MM.1S (cell line): ENCODE results near the gene ESR2.

Experiments
- DNase-seq: peaks from one replicate; pipeline ENCODE4 v3.0.0-alpha.2; 2015
- H2AFZ ChIP-seq: fragments of 300-600 bp; sonication (generic); 2 replicates; pipeline ENCODE4 v1.6.0; 2016; ENCODE audit warnings: antibody characterized with exemption, low read length
- H3F3A ChIP-seq: fragments of 300-600 bp; sonication (generic); 2 replicates; pipeline ENCODE4 v1.6.1; 2016; ENCODE audit warnings: mild to moderate bottlenecking, antibody characterized with exemption, low read length, moderate library complexity, mixed read lengths; ENCODE audit not compliant: insufficient read depth
- H3K27ac ChIP-seq: fragments of 300-600 bp; sonication (generic); 2 replicates; pipeline ENCODE4 v1.5.1; 2016; ENCODE audit warnings: mild to moderate bottlenecking, low read length
- H3K27me3 ChIP-seq: fragments of 300-600 bp; sonication (generic); replicated peaks from 2 replicates; pipeline ENCODE4 v1.6.0; 2016; ENCODE audit warnings: low read length; ENCODE audit not compliant: insufficient read depth
- H3K36me3 ChIP-seq: fragments of 300-600 bp; sonication (generic); replicated peaks from 2 replicates; pipeline ENCODE4 v1.6.1; 2016; ENCODE audit warnings: mild to moderate bottlenecking, low read length, mixed read lengths; ENCODE audit not compliant: insufficient read depth
- H3K4me1 ChIP-seq: fragments of 300-600 bp; sonication (generic); 2 replicates; pipeline ENCODE4 v1.6.1; 2016; ENCODE audit warnings: low read length, mixed read lengths
- H3K4me2 ChIP-seq: fragments of 300-600 bp; sonication (generic); 2 replicates; pipeline ENCODE4 v1.6.0; 2016; ENCODE audit warnings: low read depth, low read length
- H3K4me3 ChIP-seq: fragments of 300-600 bp; sonication (generic); 2 replicates; pipeline ENCODE4 v1.5.1; 2016; ENCODE audit warnings: low read length, mixed read lengths
- H3K79me2 ChIP-seq: fragments of 300-600 bp; sonication (generic); 2 replicates; pipeline ENCODE4 v1.6.1; 2016; ENCODE audit warnings: mixed run types, low read length, mixed read lengths
- H3K9ac ChIP-seq: fragments of 300-600 bp; sonication (generic); 2 replicates; pipeline ENCODE4 v1.6.1; 2016; ENCODE audit warnings: low read length, mixed read lengths
- H3K9me2 ChIP-seq: fragments of 300-600 bp; sonication (generic); replicated peaks from 2 replicates; pipeline ENCODE4 v1.6.1; 2016; ENCODE audit warnings: mild to moderate bottlenecking, low read length, mixed read lengths; ENCODE audit not compliant: insufficient read depth
- H3K9me3 ChIP-seq: fragments of 300-600 bp; sonication (generic); replicated peaks from 2 replicates; pipeline ENCODE4 v1.6.1; 2016; ENCODE audit warnings: mild to moderate bottlenecking, low read length, mixed read lengths; ENCODE audit not compliant: insufficient read depth
- H4K20me1 ChIP-seq: fragments of 300-600 bp; sonication (generic); 2 replicates; pipeline ENCODE4 v1.6.1; 2016; ENCODE audit warnings: mild to moderate bottlenecking, low read length, moderate library complexity, mixed read lengths; ENCODE audit not compliant: insufficient read depth
- EZH2 ChIP-seq: fragments of 300-600 bp; sonication (generic); optimal IDR thresholded peaks from 2 replicates; pipeline ENCODE3; 2017; ENCODE audit warnings: low read depth, mild to moderate bottlenecking, antibody characterized with exemption, low read length, mixed read lengths
- EZH2phosphoT487 ChIP-seq: fragments of 300-600 bp; sonication (generic); IDR thresholded peaks from 2 replicates; pipeline ENCODE4 v1.6.1; 2018; ENCODE audit warnings: antibody characterized with exemption, low read length
- TF ChIP-seq, protein P1 (sequence below): fragments of 300-600 bp; sonication (generic); IDR thresholded peaks from 2 replicates; pipeline ENCODE4 v1.5.1; 2016; ENCODE audit warnings: antibody characterized with exemption, low read length, mixed read lengths

Gene ESR2

DNA sequence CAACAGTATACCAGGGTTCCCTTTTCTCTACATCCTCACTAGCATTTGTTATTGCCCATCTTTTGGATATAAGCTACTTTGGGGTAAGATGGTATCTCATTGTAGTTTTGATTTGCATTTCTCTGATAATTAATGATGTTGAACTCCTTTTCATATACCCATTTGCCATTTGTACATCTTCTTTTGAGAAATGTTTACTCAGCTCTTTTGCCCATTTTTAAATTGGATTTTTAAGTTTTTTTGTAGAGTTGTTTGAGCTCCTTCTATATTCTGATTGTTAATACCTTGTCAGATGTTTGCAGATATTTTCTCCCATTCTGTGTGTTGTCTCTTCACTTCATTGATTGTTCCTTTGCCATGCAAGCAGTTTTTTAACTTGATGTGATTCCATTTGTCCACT is 22.2 kb downstream of the ESR2 start:
- Histone ChIP-seq H3K27me3 (no peaks in the 10 kb centered on the region), H3K9me3 (no peaks in the 10 kb centered on the region)

DNA sequence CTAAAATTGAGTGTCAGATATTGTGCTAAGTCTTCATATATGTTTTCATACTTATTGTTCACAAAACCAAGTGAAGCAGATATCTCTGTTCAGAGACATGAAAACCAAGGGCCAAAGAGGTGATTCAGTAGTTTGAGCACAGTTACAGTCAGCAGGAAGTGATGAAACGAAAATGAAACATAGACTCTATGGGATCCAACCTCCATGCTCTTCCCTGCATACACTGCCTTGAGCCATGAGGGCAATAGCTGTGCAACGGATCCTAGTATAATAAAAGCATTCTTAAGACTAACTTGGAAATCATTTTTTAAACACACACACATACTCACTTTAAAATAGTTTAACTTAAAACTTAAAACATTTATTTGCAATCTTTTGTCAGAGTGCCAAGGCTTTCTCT is 27.9 kb downstream of the ESR2 start:
- H3K4me1 ChIP-seq, result peaks cover 12% of the 10 kb centered on the region
- no peaks in the 10 kb centered on the region for H3K79me2 ChIP-seq
- H3K9me2 ChIP-seq, result no peaks in the 10 kb centered on the region
- H3K27me3 ChIP-seq, result no peaks in the 10 kb centered on the region
- no peak overlapping the region for H3K4me3 ChIP-seq
- H3K9ac ChIP-seq, result no peak overlapping the region
- peak overlapping the region; percentile 41; the same call in 1 of the 2 replicates for H3K27ac ChIP-seq
- no peaks in the 10 kb centered on the region for H4K20me1 ChIP-seq
- peak; percentile 38 for DNase-seq
- no peak for TF ChIP-seq EZH2phosphoT487
- no peak for TF ChIP-seq EZH2
- TF ChIP-seq, protein P1, sequence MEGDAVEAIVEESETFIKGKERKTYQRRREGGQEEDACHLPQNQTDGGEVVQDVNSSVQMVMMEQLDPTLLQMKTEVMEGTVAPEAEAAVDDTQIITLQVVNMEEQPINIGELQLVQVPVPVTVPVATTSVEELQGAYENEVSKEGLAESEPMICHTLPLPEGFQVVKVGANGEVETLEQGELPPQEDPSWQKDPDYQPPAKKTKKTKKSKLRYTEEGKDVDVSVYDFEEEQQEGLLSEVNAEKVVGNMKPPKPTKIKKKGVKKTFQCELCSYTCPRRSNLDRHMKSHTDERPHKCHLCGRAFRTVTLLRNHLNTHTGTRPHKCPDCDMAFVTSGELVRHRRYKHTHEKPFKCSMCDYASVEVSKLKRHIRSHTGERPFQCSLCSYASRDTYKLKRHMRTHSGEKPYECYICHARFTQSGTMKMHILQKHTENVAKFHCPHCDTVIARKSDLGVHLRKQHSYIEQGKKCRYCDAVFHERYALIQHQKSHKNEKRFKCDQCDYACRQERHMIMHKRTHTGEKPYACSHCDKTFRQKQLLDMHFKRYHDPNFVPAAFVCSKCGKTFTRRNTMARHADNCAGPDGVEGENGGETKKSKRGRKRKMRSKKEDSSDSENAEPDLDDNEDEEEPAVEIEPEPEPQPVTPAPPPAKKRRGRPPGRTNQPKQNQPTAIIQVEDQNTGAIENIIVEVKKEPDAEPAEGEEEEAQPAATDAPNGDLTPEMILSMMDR, result no peak
- H3F3A ChIP-seq, result no peaks in the 10 kb centered on the region
- H3K4me2 ChIP-seq, result peak overlapping the region; percentile 18; the same call in 1 of the 2 replicates
- no peaks in the 10 kb centered on the region for H3K36me3 ChIP-seq
- H2AFZ ChIP-seq, result peak overlapping the region; percentile 78
- no peaks in the 10 kb centered on the region for H3K9me3 ChIP-seq

More for the DNA sequence above, 22.2 kb downstream of the ESR2 start:
- Histone ChIP-seq H2AFZ (no peak overlapping the region), H3K9ac (no peak overlapping the region), H3K4me3 (no peak overlapping the region), H3K27ac (no peak overlapping the region), H3F3A (no peaks in the 10 kb centered on the region), H3K4me2 (no peak overlapping the region), H3K36me3 (no peaks in the 10 kb centered on the region), H3K4me1 (no peaks in the 10 kb centered on the region), H4K20me1 (no peaks in the 10 kb centered on the region), H3K79me2 (no peaks in the 10 kb centered on the region), H3K9me2 (no peaks in the 10 kb centered on the region)
- TF ChIP-seq, protein P1, result no peak
- TF ChIP-seq EZH2phosphoT487, result no peak
- TF ChIP-seq EZH2, result no peak
- DNase-seq, result no peak

DNA sequence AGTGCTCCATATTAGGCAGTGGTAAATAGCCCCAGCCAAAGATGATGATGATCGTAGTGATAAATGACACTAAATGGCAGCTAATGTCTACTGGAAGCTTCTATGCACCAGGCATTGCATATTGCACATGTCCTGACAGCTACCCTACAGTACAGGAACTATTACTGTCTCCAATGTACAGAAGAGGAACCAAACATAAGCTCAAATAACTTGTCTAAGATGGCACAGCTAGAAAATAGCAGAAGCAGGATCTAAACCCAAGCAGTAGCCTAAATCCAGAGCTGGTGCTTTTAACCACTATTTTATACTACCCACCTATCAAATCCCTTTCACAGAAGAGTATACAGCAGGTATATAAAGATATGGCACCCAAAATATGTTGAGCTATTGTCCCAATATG is 28.9 kb downstream of the ESR2 start:
- H3K4me3 ChIP-seq, result no peak overlapping the region
- peaks cover 12% of the 10 kb centered on the region for H3K4me1 ChIP-seq
- TF ChIP-seq EZH2, result no peak
- TF ChIP-seq, protein P1, result no peak
- no peak for TF ChIP-seq EZH2phosphoT487
- H3K27me3 ChIP-seq, result no peaks in the 10 kb centered on the region
- H3K9ac ChIP-seq, result no peak overlapping the region
- H2AFZ ChIP-seq, result no peak overlapping the region
- no peaks in the 10 kb centered on the region for H3K36me3 ChIP-seq
- H3K9me2 ChIP-seq, result no peaks in the 10 kb centered on the region
- DNase-seq, result no peak
- H3K27ac ChIP-seq, result no peak overlapping the region
- H3K9me3 ChIP-seq, result no peaks in the 10 kb centered on the region
- H3F3A ChIP-seq, result no peaks in the 10 kb centered on the region
- H4K20me1 ChIP-seq, result no peaks in the 10 kb centered on the region
- H3K4me2 ChIP-seq, result no peak overlapping the region
- H3K79me2 ChIP-seq, result no peaks in the 10 kb centered on the region
